Lower leg skin (tissue), 3 donors: Measurements from ENCODE around the gene ACYP2.

Experiments used
- POLR2A ChIP-seq, 2 donors: fragments of 450-650 bp; IDR thresholded peaks; one replicate each; pipeline ENCODE4 v1.6.1; 2016 to 2017; ENCODE audit warnings: antibody characterized with exemption in 2 of 2, mild to moderate bottlenecking in 1 of 2, moderate library complexity in 1 of 2
- TF ChIP-seq, protein P1 (sequence below), 3 donors: fragments of 450-650 bp; IDR thresholded peaks; one replicate each; pipeline ENCODE4 v1.5.1; 2016; ENCODE audit warnings: antibody characterized with exemption in 3 of 3, mild to moderate bottlenecking in 3 of 3, moderate library complexity in 2 of 3

DNA sequence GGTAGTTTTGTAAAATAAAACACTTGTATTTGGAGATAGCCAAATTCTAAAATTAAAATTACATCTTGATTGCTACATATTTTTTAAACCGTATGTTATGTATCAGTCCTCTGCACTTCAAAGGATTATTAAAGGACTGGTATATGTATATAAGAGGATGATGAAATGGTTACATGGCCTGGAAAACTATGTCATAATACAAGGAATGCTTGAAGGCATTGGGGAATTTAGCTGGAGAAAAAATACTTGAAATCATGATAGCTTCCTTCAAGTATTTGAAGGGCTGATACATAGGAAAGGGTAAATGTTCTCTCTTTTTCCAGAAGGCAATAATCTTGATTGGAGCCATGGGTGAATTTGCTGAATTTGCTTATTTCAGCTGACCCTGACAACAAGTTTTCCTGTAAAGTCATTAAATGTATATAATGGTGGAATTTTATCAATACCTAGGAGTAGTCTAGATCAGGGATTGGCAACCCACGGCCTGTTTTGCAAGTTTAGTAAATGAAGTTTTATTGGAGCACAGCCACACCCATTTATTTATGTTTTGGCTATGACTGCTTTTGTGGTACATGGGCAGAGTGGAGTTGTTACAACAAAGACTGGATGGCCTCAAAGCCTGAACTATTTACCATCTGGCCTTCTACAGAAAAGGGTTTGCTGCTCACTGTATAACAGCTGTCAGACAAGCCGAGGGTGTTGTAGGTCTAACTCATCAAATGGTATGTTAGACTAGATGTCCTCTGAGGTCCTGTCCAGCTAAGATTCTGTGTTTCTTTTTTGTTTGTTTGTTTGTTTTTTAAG, 34.4 kb downstream of the ACYP2 start:
- TF ChIP-seq, protein P1, sequence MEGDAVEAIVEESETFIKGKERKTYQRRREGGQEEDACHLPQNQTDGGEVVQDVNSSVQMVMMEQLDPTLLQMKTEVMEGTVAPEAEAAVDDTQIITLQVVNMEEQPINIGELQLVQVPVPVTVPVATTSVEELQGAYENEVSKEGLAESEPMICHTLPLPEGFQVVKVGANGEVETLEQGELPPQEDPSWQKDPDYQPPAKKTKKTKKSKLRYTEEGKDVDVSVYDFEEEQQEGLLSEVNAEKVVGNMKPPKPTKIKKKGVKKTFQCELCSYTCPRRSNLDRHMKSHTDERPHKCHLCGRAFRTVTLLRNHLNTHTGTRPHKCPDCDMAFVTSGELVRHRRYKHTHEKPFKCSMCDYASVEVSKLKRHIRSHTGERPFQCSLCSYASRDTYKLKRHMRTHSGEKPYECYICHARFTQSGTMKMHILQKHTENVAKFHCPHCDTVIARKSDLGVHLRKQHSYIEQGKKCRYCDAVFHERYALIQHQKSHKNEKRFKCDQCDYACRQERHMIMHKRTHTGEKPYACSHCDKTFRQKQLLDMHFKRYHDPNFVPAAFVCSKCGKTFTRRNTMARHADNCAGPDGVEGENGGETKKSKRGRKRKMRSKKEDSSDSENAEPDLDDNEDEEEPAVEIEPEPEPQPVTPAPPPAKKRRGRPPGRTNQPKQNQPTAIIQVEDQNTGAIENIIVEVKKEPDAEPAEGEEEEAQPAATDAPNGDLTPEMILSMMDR (IDR thresholded peaks at IDR 0.05), result no peak
- TF ChIP-seq POLR2A (IDR thresholded peaks at IDR 0.05), result no peak
